Tibial nerve (tissue), 4 donors: ENCODE measurements around the gene CYYR1.

Experiments used
- EP300 ChIP-seq, 2 donors: sonication (generic); formaldehyde crosslinking; IDR thresholded peaks; one replicate each; pipeline ENCODE4 v1.6.1; 2017; ENCODE audit warnings: antibody characterized with exemption in 2 of 2, mild to moderate bottlenecking in 1 of 2
- POLR2A ChIP-seq, 2 donors: fragments of 450-650 bp; IDR thresholded peaks; one replicate each; pipeline ENCODE4 v1.6.1; 2017; ENCODE audit warnings: antibody characterized with exemption in 2 of 2, mild to moderate bottlenecking in 2 of 2, moderate library complexity in 2 of 2
- TF ChIP-seq, protein P1 (sequence below), 5 experiments: fragments of 200-600 bp in 3 of 5; fragments of 450-650 bp in 2 of 5; sonication (generic) in 3 of 5; IDR thresholded peaks; one replicate each; pipeline ENCODE4 v1.5.1; 2016 to 2019; ENCODE audit warnings: antibody characterized with exemption in 5 of 5, mild to moderate bottlenecking in 3 of 5, moderate library complexity in 2 of 5

DNA sequence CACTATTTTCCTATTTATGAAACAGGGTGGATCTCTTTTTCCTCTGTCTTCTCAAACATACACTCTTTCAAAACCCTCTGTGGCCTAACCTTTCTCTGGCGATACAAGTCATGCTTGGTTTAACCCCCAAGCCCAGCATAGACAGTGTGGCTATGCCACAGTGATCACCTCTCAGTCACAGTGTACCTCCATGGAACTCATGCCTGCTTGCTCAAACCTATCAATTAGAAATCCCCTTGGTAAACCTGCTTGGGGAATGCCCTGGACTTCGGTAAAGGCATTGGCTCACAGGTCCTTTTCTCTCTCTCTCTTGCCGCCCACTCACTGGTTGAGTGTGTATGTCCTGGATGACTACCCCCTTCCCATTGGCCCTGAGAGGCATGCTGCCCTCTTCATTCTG is 147.5 kb downstream of the CYYR1 start:
- TF ChIP-seq EP300 (IDR thresholded peaks at IDR 0.05): no peak
- TF ChIP-seq, protein P1, sequence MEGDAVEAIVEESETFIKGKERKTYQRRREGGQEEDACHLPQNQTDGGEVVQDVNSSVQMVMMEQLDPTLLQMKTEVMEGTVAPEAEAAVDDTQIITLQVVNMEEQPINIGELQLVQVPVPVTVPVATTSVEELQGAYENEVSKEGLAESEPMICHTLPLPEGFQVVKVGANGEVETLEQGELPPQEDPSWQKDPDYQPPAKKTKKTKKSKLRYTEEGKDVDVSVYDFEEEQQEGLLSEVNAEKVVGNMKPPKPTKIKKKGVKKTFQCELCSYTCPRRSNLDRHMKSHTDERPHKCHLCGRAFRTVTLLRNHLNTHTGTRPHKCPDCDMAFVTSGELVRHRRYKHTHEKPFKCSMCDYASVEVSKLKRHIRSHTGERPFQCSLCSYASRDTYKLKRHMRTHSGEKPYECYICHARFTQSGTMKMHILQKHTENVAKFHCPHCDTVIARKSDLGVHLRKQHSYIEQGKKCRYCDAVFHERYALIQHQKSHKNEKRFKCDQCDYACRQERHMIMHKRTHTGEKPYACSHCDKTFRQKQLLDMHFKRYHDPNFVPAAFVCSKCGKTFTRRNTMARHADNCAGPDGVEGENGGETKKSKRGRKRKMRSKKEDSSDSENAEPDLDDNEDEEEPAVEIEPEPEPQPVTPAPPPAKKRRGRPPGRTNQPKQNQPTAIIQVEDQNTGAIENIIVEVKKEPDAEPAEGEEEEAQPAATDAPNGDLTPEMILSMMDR (IDR thresholded peaks at IDR 0.05): no peak
- no peak for TF ChIP-seq POLR2A (IDR thresholded peaks at IDR 0.05)
